ENCODE data around the gene DDX23.

DDX23 gene

GRCh38 chr12:48826209-48826855 lies 25.6 kb downstream of the DDX23 start:
- in situ Hi-C loops (cut with MboI; ENCODE audit: low sequenced_read_pairs), result no loop called here

- in situ Hi-C loops (cut with MboI; ENCODE audit: low sequenced_read_pairs), result no loop called here
Observed at GRCh38 chr12:48824905-48825304, 27.1 kb downstream of the DDX23 start.

DNA sequence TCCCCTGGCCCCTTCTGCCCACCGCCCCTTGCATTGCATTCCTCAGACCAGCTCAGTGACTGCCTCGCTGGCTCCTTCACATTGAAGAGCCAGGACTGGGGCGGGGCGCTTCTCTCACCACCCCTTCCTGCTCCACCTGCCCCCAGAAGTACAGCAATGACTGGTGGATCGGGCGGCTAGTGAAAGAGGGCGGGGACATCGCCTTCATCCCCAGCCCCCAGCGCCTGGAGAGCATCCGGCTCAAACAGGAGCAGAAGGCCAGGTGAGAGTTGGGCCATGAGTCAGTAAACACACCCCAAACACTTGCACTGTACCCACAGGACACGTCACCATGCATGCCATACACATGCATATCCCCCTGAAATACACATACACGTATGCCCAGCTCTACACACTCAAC lies 27.9 kb downstream of the DDX23 start:
- in situ Hi-C loops (cut with MboI; ENCODE audit: low sequenced_read_pairs), result no loop called here

GRCh38 chr12:48823281-48823680 lies 28.7 kb downstream of the DDX23 start:
- in situ Hi-C loops (cut with MboI; ENCODE audit: low sequenced_read_pairs), result no loop called here

GRCh38 chr12:48822711-48823110 lies 29.3 kb downstream of the DDX23 start:
- in situ Hi-C loops (cut with MboI; ENCODE audit: low sequenced_read_pairs), result no loop called here

DNA sequence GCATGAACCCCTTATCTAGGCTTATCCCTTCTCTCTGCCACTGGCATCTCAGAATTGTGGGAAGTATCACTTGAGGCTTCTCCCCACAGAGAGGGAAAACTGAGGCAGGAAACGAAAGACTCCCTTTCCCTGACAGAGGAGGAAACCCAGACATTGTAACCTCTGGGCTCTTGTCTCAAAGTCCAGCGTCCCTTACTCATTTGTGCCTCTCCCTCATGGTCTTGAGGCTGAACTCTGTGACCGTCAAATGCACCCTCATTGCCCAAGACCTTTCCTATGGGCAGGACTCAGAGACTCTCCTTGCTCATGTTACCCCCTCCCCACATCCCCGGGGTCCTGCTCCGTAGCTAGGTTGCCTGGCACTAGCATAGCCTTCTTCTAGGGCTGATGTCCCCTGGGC lies 29.8 kb downstream of the DDX23 start:
- in situ Hi-C loops (cut with MboI; ENCODE audit: low sequenced_read_pairs), result no loop called here

- in situ Hi-C loops (cut with MboI; ENCODE audit: low sequenced_read_pairs), result no loop called here
Observed at GRCh38 chr12:48819986-48820725, 31.8 kb downstream of the DDX23 start.

- in situ Hi-C loops (cut with MboI; ENCODE audit: low sequenced_read_pairs), result no loop called here
Observed at GRCh38 chr12:48818831-48819590, 33.0 kb downstream of the DDX23 start.

DNA sequence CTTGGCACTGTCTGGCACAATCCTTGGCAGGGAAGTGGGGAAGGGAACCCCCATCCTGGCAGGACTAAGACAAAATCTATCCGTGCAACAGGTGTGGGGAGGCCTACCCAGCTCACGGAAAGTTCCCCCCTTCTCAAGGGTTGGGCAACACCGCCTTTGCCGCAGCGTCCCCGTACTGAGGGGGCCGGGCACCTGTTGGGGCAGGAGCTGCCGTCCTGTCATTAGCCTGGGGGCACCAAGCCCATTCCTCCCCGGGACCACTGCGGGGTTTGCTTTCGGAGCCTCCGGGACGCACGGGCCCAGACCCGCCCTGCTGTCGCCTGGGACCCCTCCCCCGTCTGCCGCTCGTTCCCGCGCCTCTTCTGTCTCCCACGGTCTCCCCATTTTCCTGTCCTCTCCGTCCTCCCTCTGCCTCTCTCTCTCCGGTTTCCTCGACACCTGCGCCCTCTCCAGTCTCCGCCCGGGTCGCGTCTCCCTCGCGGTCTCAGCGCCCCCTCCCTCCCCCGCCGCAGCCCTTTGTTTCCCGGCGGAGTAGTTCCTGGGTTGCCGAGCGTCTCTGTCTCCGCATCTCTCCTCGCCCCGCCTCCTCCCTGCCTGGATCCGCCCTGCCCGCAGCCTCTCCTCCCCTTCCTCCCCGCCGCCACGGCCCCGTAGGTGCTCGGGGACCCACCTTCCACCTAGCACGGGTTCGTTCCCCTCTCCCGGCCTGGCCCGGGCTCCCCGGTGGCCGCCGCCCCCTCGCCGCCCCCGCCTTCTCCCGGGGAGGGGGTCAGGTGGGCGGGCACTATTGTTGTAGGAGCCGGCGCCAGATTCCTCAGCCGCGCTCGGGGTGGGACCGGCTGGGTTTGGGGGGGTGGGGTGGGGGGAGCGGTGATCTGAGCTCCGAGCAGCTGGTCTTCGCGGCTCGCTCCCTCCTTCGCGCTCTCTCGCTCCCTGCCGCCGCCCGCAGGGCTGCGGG lies 33.8 kb downstream of the DDX23 start, which contains the start of gene CACNB3:
Gene CACNB3, plus strand, starts transcription at position 624 of the 958 bp plus-strand sequence. CDS start 434 bp downstream, outside the sequence.
- in situ Hi-C loops (cut with MboI; ENCODE audit: low sequenced_read_pairs), result no loop called here

GRCh38 chr12:48816143-48816854 lies 35.7 kb downstream of the DDX23 start:
- in situ Hi-C loops (cut with MboI; ENCODE audit: low sequenced_read_pairs), result no loop called here

DNA sequence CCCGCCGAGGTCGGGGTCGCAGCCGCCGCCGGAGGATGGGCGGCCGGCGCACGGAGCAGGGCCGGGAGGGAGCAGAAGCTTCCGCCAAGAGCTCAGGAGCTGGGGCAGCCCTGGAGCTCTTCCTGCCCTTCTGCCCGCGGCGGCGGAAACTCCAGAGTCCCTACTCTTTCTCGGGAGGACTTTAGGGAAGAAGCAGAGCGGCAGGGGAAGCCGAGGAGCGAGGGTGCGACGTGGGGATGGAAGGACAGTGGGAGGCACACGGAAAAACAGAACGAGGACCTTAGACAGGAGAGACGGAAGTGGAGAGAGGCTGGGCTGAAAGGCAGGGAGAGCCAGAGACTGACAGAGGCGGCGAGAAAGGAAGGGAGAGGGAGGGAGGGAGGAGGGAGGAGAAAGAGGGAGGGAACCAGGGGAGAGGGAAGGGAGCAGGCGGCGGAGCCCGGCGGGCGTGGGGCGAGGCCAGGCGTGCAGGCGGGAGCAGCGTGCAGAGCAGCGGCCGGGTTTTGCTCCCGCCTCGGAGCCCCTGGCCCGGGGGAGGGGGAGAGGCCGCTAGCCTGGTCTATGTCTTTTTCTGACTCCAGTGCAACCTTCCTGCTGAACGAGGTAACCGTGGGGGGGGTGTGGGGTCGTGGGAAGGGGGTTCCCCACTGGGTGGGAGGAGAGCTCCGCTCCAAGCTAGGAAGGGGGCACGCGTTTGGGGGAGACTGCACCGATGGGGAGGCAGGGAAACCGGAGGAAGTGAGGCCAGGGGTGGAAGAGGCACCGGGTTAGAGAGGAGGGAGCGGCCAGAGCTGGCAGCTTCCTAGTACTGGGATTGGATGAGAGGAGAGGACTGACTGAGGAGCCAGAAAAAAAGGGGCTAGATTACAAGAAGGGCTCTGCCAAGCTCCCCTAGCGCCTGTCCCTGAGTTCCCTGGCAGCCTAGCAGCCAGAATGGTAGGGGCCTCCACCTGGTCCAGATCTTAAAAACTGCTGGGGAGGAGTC lies 36.5 kb downstream of the DDX23 start:
- in situ Hi-C loops (cut with MboI; ENCODE audit: low sequenced_read_pairs), result no loop called here

DNA sequence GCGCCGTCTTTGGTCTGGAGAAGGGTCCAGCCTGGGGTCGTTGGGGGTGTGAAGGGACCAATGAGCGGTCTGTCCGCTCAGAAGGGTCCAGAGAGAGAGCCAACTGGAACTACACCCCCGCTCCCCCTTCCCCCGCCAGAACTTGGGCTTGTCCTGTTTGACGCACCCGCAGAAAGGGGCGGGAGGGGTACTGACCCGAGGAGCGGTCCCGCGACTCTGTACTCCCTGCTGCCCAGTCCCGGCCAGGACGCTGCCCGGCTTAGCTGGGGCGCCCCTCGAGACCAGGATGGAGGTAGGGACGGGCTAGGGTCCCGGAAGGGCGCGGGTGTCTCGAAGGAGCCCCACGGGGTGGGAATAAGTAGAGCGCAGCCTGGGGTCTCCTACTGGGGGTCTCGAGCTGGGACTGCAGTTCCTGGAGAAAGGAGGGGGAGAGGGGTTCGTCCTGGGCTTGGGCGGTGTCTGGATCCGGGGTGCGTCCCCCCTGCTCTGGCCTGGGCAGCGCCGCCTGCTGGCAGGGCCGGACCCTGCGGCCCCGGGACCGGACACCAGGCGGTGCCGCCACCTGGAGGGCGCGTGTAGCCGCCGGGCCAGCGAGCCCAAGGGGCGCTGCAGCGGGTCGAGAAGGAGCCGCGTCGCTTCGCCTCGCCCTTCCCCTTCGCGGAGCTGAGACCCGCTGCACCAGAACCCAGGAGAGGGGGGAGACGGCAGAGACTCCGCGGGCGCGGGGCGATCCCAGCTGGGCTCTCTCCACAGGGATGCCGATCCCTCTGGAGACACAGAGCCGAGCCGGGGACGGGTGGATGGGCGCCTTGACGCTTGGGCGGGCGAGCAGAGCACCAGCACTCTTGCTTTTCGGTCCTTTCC lies 37.5 kb downstream of the DDX23 start:
- in situ Hi-C loops (cut with MboI; ENCODE audit: low sequenced_read_pairs), result no loop called here

- in situ Hi-C loops (cut with MboI; ENCODE audit: low sequenced_read_pairs), result no loop called here
Observed at GRCh38 chr12:48813465-48814261, 38.3 kb downstream of the DDX23 start.

DNA sequence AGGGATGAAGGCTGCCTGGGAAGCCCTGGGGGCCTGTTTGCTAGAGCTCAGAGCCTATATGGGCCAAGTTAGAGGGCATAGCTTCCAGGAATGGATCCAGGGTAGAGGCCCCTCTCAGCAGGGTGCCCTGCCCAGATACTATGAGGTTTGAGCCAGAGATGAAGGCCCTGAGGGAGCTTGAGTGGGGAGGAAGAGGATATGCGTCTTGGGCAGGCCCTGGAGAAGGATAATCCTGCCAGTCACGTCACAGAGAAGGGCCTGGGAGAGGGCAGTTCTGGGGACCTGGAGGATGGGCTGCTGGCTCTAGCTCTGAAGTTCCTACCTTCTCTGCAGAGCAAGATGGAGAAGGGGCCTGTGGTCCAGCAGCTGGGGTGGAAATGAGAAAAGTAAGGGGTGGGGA lies 39.6 kb downstream of the DDX23 start:
- in situ Hi-C loops (cut with MboI; ENCODE audit: low sequenced_read_pairs), result no loop called here

DNA sequence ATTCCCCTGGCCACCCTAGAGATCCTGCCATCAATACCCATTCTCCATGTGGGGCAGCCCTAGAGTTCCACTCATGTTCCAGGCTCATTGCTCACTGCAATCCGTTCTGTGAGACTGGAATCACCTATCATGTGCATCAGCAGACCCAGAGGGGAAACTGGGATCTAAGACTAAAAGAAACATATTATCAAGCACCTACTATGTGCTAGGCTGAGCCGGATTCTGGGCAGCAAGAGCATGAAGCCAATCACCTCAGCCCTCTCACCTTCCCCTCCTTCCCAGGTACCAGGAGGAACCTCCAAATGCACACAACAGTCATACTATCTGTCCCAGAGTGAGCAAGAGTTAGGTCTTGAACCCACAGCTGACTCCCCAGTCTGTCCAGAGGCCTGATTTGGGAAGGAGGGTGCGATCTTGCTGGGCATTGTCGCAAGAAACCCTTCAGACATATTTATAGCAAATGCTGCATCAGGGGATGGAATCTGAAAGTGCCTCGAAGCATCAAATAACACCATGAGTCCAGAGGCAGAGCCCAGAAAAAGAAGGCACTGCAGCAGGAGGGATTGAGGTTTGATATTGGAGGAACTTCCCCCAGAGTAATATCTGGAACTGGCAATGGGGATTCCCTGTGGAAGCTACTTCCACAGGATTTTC lies 40.4 kb downstream of the DDX23 start:
- in situ Hi-C loops (cut with MboI; ENCODE audit: low sequenced_read_pairs), result no loop called here

DNA sequence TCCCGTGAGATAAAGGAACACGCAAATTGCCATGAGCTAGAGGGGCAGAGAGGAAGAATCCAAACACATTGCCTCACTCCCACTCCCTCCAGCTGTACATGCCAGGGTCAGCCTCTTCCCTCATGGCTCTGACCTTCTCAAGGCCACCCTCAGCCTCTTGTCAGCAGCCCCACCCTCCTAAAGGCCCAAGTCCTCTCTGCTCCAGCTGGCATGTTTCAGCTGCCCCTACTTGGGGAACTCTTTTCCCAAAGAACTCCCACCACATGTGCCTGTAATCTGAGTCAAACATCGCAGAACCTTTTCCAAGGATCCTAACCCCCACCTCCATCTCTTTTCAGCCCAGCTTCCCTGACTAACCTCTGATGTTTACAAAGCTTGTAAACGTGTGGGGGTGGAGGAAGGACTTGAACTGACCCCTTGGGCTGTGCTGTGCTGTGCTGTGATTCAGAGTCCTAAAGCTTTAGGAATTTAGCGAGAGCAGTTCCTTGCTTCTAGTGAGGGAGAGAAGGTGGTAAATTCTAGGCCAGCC lies 41.0 kb downstream of the DDX23 start:
- in situ Hi-C loops (cut with MboI; ENCODE audit: low sequenced_read_pairs), result no loop called here

Measured in HL-60/S4 treated with phorbol 12-myristate 13-acetate at 8.2 ng/mL for 4 days and 3 days (cell line).